NCI-H1105 treated with DMSO at 0.1 percent for 48 hours (cell line): ENCODE results near the gene CNNM1.

ENCODE experiments used
- DNase-seq: peaks from one replicate; lab custom pipeline; 2025; lab: John Stamatoyannopoulos, UW

The CNNM1 gene

GRCh38 chr10:99337901-99338300 is 8.7 kb downstream of the CNNM1 start:
- no peak for DNase-seq

DNA sequence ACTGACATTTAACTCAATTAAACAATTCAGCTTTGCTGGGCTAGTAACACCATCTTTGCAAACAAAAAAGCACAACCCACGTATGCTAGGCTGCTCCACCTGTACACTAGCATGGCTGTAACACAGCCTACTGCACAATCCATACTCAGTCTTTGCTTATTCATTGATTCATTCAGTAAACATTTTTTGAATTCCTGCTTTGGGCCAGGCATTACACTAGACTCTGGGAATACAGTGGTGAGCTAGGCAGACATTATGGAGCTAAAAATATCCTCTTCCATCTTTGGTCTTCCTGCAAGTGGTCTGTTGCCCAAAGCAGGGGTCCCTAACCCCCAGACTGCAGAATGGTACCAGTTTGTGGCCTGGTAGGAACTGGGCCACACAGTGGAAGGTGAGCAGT is 9.9 kb downstream of the CNNM1 start:
- DNase-seq = no peak

GRCh38 chr10:99339563-99340047 is 10.4 kb downstream of the CNNM1 start:
- no peak for DNase-seq

- DNase-seq = no peak
Observed at GRCh38 chr10:99340650-99341049, 11.5 kb downstream of the CNNM1 start.

DNA sequence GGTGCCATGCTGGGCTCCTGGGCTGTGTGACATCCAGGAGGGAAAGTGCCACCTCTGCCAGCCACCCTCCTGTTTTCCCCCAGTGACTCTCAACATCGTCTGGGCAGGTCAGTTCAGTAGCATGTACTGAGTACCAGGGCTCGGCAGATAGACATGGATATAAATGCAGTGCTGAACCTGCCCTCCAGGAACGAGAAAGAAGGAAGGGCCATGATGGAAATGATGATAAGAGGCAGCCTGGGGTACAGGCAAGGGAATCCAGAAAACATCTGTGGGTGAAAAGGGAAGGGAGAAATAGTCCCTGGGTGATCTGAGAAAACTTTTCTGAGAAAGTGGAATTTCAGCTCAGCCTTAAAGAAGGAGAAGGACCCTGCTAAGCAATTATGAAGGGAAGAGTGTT is 12.1 kb downstream of the CNNM1 start:
- DNase-seq = no peak

DNA sequence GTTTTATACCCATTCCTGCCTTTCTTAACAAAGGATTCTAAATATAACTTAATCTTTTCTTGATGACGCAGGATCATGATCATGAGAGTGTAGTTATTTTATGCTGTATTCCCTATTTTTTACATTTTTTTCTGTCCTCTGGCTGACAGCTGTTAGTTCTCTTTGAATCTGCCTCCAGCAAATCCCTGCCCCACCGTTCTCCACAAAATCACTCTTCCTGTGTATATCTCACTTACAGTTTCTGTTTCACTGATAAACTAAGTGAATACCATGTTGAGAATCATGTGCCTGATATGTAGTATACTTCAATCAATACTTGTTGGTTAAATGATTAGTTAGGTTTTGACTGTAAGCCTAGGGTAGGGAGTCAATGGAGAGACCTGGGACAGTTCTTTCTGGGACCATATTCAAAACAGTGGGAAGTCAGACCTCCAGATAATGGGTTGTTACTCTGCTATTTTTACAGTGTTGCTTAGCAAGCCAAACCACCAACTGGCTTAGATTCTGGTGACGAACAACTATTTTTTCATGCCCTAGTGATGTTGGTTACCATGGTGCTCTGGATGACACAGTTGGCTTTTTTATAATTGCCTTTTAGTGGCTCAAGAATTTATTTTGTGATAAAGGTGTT is 12.8 kb downstream of the CNNM1 start:
- no peak for DNase-seq

- DNase-seq = no peak
Observed at GRCh38 chr10:99343262-99343661, 14.1 kb downstream of the CNNM1 start.

DNA sequence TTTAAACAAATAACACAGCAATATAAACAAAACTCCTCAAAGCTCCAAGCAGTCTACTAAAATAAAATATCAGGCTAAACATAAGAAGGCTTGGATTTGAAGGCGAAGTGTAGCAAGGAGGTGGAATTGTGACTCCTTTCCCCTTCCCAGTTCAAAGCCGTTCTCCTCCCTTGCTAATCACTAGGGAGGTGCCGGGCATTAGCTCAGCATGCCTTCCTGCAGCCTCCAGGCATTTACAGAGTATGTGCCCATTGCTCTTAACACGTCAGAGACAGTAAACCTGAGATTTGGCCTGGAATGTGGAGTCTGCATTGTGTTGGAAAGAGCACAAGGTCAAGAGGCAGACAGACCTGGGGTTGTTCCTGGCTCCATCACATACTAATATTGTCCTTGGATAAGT is 15.6 kb downstream of the CNNM1 start:
- DNase-seq = no peak

DNA sequence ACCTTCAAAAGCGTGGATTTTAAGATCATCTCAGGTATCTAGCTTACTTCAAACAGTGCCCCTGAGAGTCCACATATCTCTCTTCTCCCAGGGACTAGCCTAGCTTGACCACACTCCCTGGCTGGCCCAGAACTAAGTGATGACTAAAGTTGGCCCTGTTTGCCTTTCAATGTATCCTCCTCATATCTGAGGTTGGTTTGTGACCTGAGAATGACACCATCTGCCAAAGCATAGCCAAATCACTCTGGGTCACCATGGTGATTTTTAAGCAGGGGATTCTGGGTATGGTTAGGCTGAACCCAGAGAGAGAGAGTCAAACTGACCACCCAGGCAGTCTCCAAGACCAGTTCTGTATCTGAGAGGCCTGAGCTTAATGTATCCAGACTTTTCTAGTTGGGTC is 16.2 kb downstream of the CNNM1 start:
- no peak for DNase-seq

- no peak for DNase-seq
Observed at GRCh38 chr10:99346247-99346646, 17.1 kb downstream of the CNNM1 start.

DNA sequence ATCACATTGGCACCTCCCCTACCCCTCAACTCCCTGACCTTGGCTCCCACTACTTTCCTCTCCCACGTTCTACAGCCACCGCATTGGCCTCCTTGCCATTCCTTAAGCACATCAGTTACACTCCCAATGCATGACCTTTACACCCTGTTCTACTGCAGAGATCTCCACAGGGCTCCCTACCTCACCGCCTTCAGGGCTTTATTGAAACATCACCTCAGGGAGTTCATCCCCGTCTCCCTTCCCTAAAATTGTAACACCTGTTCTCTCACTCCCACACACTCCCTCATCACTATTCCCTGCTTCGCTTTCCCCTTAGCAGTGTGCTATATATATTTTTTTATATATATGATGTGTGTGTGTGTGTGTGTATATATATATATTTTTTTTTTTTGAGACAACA is 18.5 kb downstream of the CNNM1 start:
- no peak for DNase-seq

DNA sequence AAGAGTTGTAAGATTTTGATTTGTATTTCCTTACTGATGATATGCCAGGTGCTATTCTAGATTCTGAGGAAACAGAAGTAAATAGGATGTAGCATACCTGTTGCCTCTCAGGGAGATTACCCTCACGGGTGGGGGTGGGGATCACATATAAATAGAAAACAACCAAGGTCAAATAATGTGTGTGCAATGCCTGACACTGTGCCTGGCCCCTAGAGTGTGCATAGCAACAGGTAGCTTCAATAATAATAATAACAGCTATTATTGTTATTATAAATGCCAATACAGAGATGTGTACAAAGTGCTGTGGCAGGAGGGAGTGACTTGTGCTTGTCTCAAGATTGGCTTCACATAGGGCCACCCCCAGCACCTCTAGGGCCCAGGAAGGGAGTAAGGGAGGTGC is 24.0 kb downstream of the CNNM1 start:
- DNase-seq = no peak

GRCh38 chr10:99357691-99358090 is 28.5 kb downstream of the CNNM1 start:
- DNase-seq = no peak

GRCh38 chr10:99358101-99358500 is 28.9 kb downstream of the CNNM1 start:
- DNase-seq = no peak

- no peak for DNase-seq
Observed at GRCh38 chr10:99360934-99361333, 31.8 kb downstream of the CNNM1 start.

DNA sequence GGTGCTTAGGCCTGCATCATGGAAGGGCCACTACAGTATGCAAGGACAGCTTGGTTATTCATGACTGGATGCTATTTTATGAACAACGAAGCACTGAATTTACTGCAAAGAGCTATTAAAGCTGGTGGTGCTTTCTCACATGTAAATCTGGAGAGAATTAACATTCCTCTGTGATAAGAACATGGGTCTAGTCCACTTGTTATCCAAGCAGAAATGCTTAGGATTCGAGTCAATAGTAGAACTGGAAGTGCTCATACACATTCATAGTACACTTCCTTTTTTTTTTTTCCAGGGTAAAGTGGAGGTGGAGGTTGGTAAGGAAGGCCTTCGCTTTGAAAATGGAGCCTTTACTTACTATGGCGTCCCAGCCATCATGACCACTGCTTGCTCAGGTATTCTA is 35.0 kb downstream of the CNNM1 start:
- no peak for DNase-seq

- DNase-seq = no peak
Observed at GRCh38 chr10:99365311-99365710, 36.2 kb downstream of the CNNM1 start.

GRCh38 chr10:99365736-99366135 is 36.6 kb downstream of the CNNM1 start:
- no peak for DNase-seq

DNA sequence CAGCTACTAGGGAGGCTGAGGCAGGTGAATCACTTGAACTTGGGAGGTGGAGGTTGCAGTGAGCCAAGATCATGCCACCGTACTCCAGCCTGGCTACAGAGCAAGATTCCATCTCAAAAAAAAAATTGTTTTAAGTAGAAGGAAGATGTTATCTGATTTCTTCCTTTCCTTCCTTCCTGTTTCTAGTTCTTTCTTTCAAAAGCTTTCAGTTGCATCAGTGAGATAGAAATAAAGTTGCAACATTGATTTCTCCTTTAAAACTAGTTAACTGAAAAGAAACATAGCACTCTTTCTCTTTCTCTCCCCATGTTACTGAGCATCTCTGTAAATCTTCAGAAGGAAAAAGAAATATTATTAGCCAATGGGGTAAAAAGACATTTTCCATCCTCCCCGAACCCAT is 37.5 kb downstream of the CNNM1 start:
- no peak for DNase-seq

GRCh38 chr10:99368646-99369045 is 39.5 kb downstream of the CNNM1 start:
- no peak for DNase-seq

- no peak for DNase-seq
Observed at GRCh38 chr10:99369126-99369525, 40.0 kb downstream of the CNNM1 start.

DNA sequence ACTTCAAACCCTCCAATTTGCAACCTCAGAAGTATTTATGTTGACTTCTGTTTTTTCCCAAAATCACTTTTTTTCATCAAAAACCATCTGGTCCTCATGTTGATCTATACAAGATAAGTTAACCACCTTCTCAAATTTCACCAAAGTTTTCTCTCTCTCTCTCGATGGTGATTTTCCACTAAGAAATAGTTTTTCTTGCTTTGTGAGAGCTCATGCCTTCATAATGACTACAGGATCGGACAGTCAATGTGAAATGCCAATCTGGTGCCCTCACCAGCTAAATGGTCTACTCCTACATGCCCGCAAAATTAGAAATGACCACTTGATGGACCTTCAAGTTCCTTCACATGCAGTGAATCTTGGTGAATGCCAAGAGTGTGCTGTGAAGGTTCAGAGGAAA is 40.4 kb downstream of the CNNM1 start:
- DNase-seq = no peak

DNA sequence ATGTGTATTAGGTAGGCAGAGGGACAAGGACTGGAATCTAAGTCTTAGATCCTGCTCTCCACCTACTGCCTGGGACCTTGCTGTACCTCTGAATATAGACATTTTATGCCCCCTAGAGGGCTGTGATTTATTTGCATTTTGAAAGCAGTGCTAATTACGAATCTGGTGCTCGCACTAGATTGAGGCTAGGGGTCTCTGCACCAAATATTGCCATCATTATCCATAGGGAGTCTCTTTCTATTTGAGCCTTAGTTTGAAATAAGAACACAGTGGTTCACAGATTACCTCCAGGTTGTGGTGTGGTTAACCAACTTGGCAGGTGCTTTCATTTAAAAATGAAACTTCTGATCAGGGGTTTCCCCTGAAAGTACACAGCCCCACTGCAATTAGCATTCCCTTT is 41.8 kb downstream of the CNNM1 start:
- peak; percentile 32 for DNase-seq

DNA sequence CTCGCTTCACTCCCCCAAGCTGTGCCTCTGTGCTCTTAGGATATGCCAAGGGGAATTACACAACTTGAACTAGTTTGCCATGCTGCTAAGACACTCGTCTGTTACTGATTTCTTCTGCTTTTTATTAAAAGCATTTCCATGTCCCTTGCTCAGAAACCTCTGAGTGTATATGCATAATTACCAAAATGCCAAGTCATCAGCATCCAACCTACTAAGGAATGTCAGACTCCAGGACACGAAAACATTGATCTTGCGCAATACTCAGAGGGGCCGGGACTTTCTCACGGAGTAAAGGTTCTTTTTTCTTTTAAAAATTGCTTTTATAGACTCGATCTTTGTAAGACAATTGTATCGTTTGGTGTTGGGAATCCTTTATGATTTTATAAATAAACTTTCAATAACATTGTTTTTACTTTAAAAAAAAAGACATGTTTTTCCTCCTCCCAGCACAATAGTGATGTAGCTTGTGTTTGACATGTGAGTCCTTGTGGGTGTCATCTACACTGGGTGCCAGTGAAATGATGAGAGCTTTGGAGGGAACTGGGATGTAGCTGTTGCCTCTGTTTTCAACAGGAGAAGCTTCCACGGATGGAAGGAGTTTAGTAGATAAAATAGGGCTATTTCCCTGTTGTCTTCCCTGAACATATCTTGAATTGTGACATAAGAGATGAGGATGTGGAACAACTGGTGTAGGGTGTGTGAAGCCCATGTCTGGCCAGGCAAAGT is 43.6 kb downstream of the CNNM1 start:
- DNase-seq = no peak
